H9 (cell line): ENCODE data around the gene HUNK. TPM values are rescaled to one million over a fixed set of nuclear protein-coding genes. Genes with fewer than 3 reads are reported as not detected.

Experiments
- DNase-seq: peaks from one replicate; pipeline ENCODE4 v3.0.0-alpha.2; 2017
- H2AFZ ChIP-seq: one replicate; pipeline ENCODE4 v1.6.1; 2013; ENCODE audit warnings: mild to moderate bottlenecking, low read length, control low read depth, moderate library complexity
- H2AK5ac ChIP-seq: 2 replicates; pipeline ENCODE4 v1.6.1; 2013; ENCODE audit warnings: low read length, control low read depth, mixed read lengths; ENCODE audit not compliant: insufficient read length
- H2BK120ac ChIP-seq: one replicate; pipeline ENCODE4 v1.6.1; 2013; ENCODE audit warnings: low read depth, mild to moderate bottlenecking, low read length, control low read depth, inconsistent platforms; ENCODE audit not compliant: poor library complexity, severe bottlenecking
- H2BK12ac ChIP-seq: 2 replicates; pipeline ENCODE4 v1.6.1; 2013; ENCODE audit warnings: low read length, control low read depth, mixed read lengths, low read depth; ENCODE audit not compliant: insufficient read length
- H2BK15ac ChIP-seq: 2 replicates; pipeline ENCODE4 v1.6.1; 2013; ENCODE audit warnings: low read depth, low read length, control low read depth
- H2BK20ac ChIP-seq: one replicate; pipeline ENCODE4 v1.6.1; 2013; ENCODE audit warnings: low read depth, mild to moderate bottlenecking, low read length, control low read depth, inconsistent platforms; ENCODE audit not compliant: poor library complexity, severe bottlenecking
- H2BK5ac ChIP-seq: 2 replicates; pipeline ENCODE4 v1.6.1; 2013; ENCODE audit warnings: low read length, control low read depth, mixed read lengths; ENCODE audit not compliant: insufficient read length
- H3K14ac ChIP-seq: 2 replicates; pipeline ENCODE4 v1.6.1; 2013; ENCODE audit warnings: low read length, control low read depth; ENCODE audit not compliant: insufficient read depth
- H3K18ac ChIP-seq: 2 replicates; pipeline ENCODE4 v1.6.1; 2013; ENCODE audit warnings: low read depth, mild to moderate bottlenecking, mixed read lengths, low read length, control low read depth; ENCODE audit not compliant: insufficient read length
- H3K23ac ChIP-seq: 2 replicates; pipeline ENCODE4 v1.6.1; 2013; ENCODE audit warnings: low read length, control low read depth, mixed read lengths, low read depth; ENCODE audit not compliant: insufficient read length
- H3K23me2 ChIP-seq: 2 replicates; pipeline ENCODE4 v1.6.1; 2013; ENCODE audit warnings: low read depth, mild to moderate bottlenecking, mixed read lengths, low read length, control low read depth; ENCODE audit not compliant: insufficient read length, poor library complexity, severe bottlenecking
- H3K27ac ChIP-seq: 2 replicates; pipeline ENCODE4 v1.5.1; 2013; ENCODE audit warnings: low read length, control low read depth, mixed read lengths, low read depth; ENCODE audit not compliant: insufficient read length
- H3K27me3 ChIP-seq: 2 replicates; pipeline ENCODE4 v1.6.1; 2013; ENCODE audit warnings: low read length, control low read depth, inconsistent platforms; ENCODE audit not compliant: insufficient read depth
- H3K4ac ChIP-seq: 2 replicates; pipeline ENCODE4 v1.6.1; 2013; ENCODE audit warnings: low read depth, mild to moderate bottlenecking, control low read depth, inconsistent platforms, low read length, moderate library complexity
- H3K4me1 ChIP-seq: 2 replicates; pipeline ENCODE4 v1.6.1; 2013; ENCODE audit warnings: low read length, control low read depth, inconsistent platforms; ENCODE audit not compliant: insufficient read depth
- H3K4me2 ChIP-seq: 2 replicates; pipeline ENCODE4 v1.6.1; 2013; ENCODE audit warnings: low read length, control low read depth, mixed read lengths; ENCODE audit not compliant: insufficient read length, insufficient read depth
- H3K56ac ChIP-seq: 2 replicates; pipeline ENCODE4 v1.6.1; 2013; ENCODE audit warnings: low read depth, mild to moderate bottlenecking, mixed read lengths, low read length, control low read depth; ENCODE audit not compliant: insufficient read length
- H3K79me1 ChIP-seq: 2 replicates; pipeline ENCODE4 v1.6.1; 2013; ENCODE audit warnings: low read depth, mild to moderate bottlenecking, moderate library complexity, low read length, control low read depth, inconsistent platforms; ENCODE audit not compliant: insufficient read depth, poor library complexity, severe bottlenecking
- H3K79me2 ChIP-seq: 2 replicates; pipeline ENCODE4 v1.6.1; 2013; ENCODE audit warnings: low read length, control low read depth, inconsistent platforms; ENCODE audit not compliant: insufficient read depth
- H3K9ac ChIP-seq: 2 replicates; pipeline ENCODE4 v1.6.1; 2013; ENCODE audit warnings: low read length, control low read depth, mixed read lengths; ENCODE audit not compliant: insufficient read length; ENCODE audit errors: extremely low read depth
- H3K9me3 ChIP-seq: one replicate; pipeline ENCODE4 v1.6.1; 2013; ENCODE audit warnings: low read depth, low read length, inconsistent platforms; ENCODE audit not compliant: control insufficient read depth
- H3T11ph ChIP-seq: one replicate; pipeline ENCODE4 v1.6.1; 2013; ENCODE audit warnings: mild to moderate bottlenecking, low read length, control low read depth, inconsistent platforms
- H4K20me1 ChIP-seq: one replicate; pipeline ENCODE4 v1.6.1; 2013; ENCODE audit not compliant: control insufficient read depth, insufficient read length, insufficient read depth
- H4K5ac ChIP-seq: 2 replicates; pipeline ENCODE4 v1.6.1; 2013; ENCODE audit warnings: low read depth, mild to moderate bottlenecking, mixed read lengths, low read length, control low read depth; ENCODE audit not compliant: insufficient read length
- H4K8ac ChIP-seq: replicated peaks from 2 replicates; pipeline ENCODE4 v1.6.1; 2013; ENCODE audit warnings: low read length, control low read depth, mixed read lengths, low read depth; ENCODE audit not compliant: insufficient read length
- H4K91ac ChIP-seq: 2 replicates; pipeline ENCODE4 v1.6.1; 2013; ENCODE audit warnings: low read depth, mild to moderate bottlenecking, moderate library complexity, mixed read lengths, low read length, control low read depth; ENCODE audit not compliant: insufficient read length
- H3K27ac Mint-ChIP-seq, 3 experiments: 2 replicates in 2 of 3; 3 replicates in 1 of 3; pipeline ENCODE4 v1.8.0; 2020 to 2021; ENCODE audit warnings: mixed read lengths in 3 of 3, mild to moderate bottlenecking in 1 of 3, moderate library complexity in 1 of 3
- H3K27me3 Mint-ChIP-seq: 2 replicates; pipeline ENCODE4 v1.8.0; 2021; ENCODE audit warnings: low read depth, mild to moderate bottlenecking, moderate library complexity, mixed read lengths
- H3K36me3 Mint-ChIP-seq, 3 experiments: 2 replicates in 2 of 3; 3 replicates in 1 of 3; pipeline ENCODE4 v1.8.0; 2020 to 2021; ENCODE audit warnings: low read depth in 3 of 3, mixed read lengths in 3 of 3; ENCODE audit not compliant: insufficient read depth in 1 of 3
- H3K4me1 Mint-ChIP-seq, 2 experiments: 2 replicates each; pipeline ENCODE4 v1.8.0; 2020; ENCODE audit warnings: mixed read lengths in 2 of 2
- H3K4me3 Mint-ChIP-seq, 2 experiments: 2 replicates in 1 of 2; 3 replicates in 1 of 2; pipeline ENCODE4 v1.8.0; 2020 to 2021; ENCODE audit warnings: mild to moderate bottlenecking in 2 of 2, mixed read lengths in 2 of 2, moderate library complexity in 1 of 2
- H3K9me3 Mint-ChIP-seq, 2 experiments: 2 replicates in 1 of 2; 3 replicates in 1 of 2; pipeline ENCODE4 v1.8.0; 2020; ENCODE audit warnings: mild to moderate bottlenecking in 2 of 2, mixed read lengths in 2 of 2, moderate library complexity in 1 of 2
- CTCF ChIP-seq: fragments of 200-600 bp; sonication (generic); conservative IDR thresholded peaks from 3 replicates; pipeline ENCODE4 v1.8.0; 2021; ENCODE audit warnings: antibody characterized with exemption, mild to moderate bottlenecking
- WGBS: extraction: QIAGEN DNeasy Blood & Tissue Kit; methylation state at CpG from one replicate; pipeline ENCODE4 v1.1.7; 2013; ENCODE audit warnings: missing lambda C conversion rate, low lambda C conversion rate, mixed read lengths; ENCODE audit not compliant: insufficient read length; ENCODE audit errors: extremely low coverage; 5-methylcytosine and 5-hydroxymethylcytosine counted together
- total RNA-seq: library from RNA; stranded (reverse); gene quantifications from 2 replicates; pipeline ENCODE4 v1.2.1, GENCODE V29; 2021

Gene HUNK
- total RNA-seq, 1 experiment from 2014 or later, result 5.8 TPM

- peak overlapping the region; percentile 51 for H3K4me2 ChIP-seq
- peak overlapping the region; percentile 18 to 77 for H3K4me3 Mint-ChIP-seq
- H3K4me1 Mint-ChIP-seq, result peaks cover 59 to 72% of the 10 kb centered on the region in 2 experiments
Observed at GRCh38 chr21:31908106-31909031, 35.5 kb downstream of the HUNK start.

More at GRCh38 chr21:31908106-31909031, 35.5 kb downstream of the HUNK start:
- H2BK15ac ChIP-seq, result no peak overlapping the region
- no peak overlapping the region for H3K23ac ChIP-seq
- no peak overlapping the region for H3T11ph ChIP-seq
- peaks cover 8% of the 10 kb centered on the region; the same call in 1 of the 2 replicates for H3K4me1 ChIP-seq
- no peaks in the 10 kb centered on the region for H4K20me1 ChIP-seq
- no peaks in the 10 kb centered on the region for H3K9me3 ChIP-seq
- H3K9me3 Mint-ChIP-seq, result no peaks in the 10 kb centered on the region; a peak in 1 of 5 replicates
- H2BK20ac ChIP-seq, result no peak overlapping the region
- no peaks in the 10 kb centered on the region for H3K79me2 ChIP-seq
- no peak overlapping the region for H4K91ac ChIP-seq
- H4K8ac ChIP-seq, result no peak overlapping the region
- H3K27ac ChIP-seq, result no peak overlapping the region
- H4K5ac ChIP-seq, result no peak overlapping the region
- H3K14ac ChIP-seq, result no peak overlapping the region
- no peaks in the 10 kb centered on the region for H3K27me3 ChIP-seq
- no CpG with 5 or more reads among the region's 20 CpGs for WGBS
- peaks cover 5% of the 10 kb centered on the region for H3K27me3 Mint-ChIP-seq
- H2AFZ ChIP-seq, result no peak overlapping the region
- H3K23me2 ChIP-seq, result no peaks in the 10 kb centered on the region
- H3K4ac ChIP-seq, result no peak overlapping the region
- H2BK12ac ChIP-seq, result no peak overlapping the region
- peak; percentile 78 for DNase-seq
- H3K27ac Mint-ChIP-seq, result peak overlapping the region; percentile 55 to 96 (median 92); a peak in 6 of 7 replicates
- no peak overlapping the region for H2AK5ac ChIP-seq
- no peak overlapping the region for H3K9ac ChIP-seq
- no peak overlapping the region for H3K18ac ChIP-seq
- no peaks in the 10 kb centered on the region for H3K79me1 ChIP-seq
- no peak for TF ChIP-seq CTCF
- peaks cover 3 to 7% (median 6%) of the 10 kb centered on the region in 3 experiments; a peak in 5 of 7 replicates for H3K36me3 Mint-ChIP-seq
- H3K56ac ChIP-seq, result no peak overlapping the region
- no peak overlapping the region for H2BK5ac ChIP-seq
- H2BK120ac ChIP-seq, result no peak overlapping the region
